OCI-LY3 (cell line): ENCODE results near the gene TRIM26.

Experiments
- H2AFZ ChIP-seq: fragments of 200-600, 300-600 bp; shearing (Covaris generic); 2 replicates; pipeline ENCODE4 v1.6.0; 2014; ENCODE audit warnings: antibody characterized with exemption, low read depth, low read length
- H3K27ac ChIP-seq: fragments of 200-600, 300-600 bp; sonication (generic); 2 replicates; pipeline ENCODE4 v1.5.1; 2014; ENCODE audit warnings: mild to moderate bottlenecking, low read length, moderate library complexity, mixed read lengths
- H3K27me3 ChIP-seq: fragments of 200-600, 300-600 bp; sonication (generic); 2 replicates; pipeline ENCODE4 v1.6.1; 2014; ENCODE audit warnings: low read depth, low read length, mixed read lengths
- H3K36me3 ChIP-seq: fragments of 200-600, 300-600 bp; sonication (generic); replicated peaks from 2 replicates; pipeline ENCODE3; 2014; ENCODE audit warnings: low read depth, low read length, mixed read lengths
- H3K4me1 ChIP-seq: fragments of 300-600, 200-600 bp; sonication (generic); 2 replicates; pipeline ENCODE4 v1.6.1; 2014; ENCODE audit warnings: low read length, mixed read lengths
- H3K4me2 ChIP-seq: fragments of 200-600, 300-600 bp; sonication (generic); 2 replicates; pipeline ENCODE4 v1.6.1; 2014; ENCODE audit warnings: low read length, mixed read lengths
- H3K4me3 ChIP-seq: fragments of 300-600, 200-600 bp; sonication (generic); 2 replicates; pipeline ENCODE4 v1.5.1; 2014; ENCODE audit warnings: antibody characterized with exemption, mild to moderate bottlenecking, low read length, moderate library complexity
- H3K79me2 ChIP-seq: fragments of 300-600, 200-600 bp; shearing (Covaris generic); 2 replicates; pipeline ENCODE4 v1.6.1; 2014; ENCODE audit warnings: mild to moderate bottlenecking, low read length, mixed read lengths
- H3K9ac ChIP-seq: fragments of 300-600, 200-600 bp; shearing (Covaris generic); 2 replicates; pipeline ENCODE4 v1.6.0; 2014; ENCODE audit warnings: mild to moderate bottlenecking, low read length, moderate library complexity
- H3K9me3 ChIP-seq: fragments of 200-600, 300-600 bp; shearing (Covaris generic); 2 replicates; pipeline ENCODE4 v1.6.1; 2014; ENCODE audit warnings: low read length, mixed read lengths; ENCODE audit not compliant: insufficient read depth
- H4K20me1 ChIP-seq: fragments of 200-600, 300-600 bp; sonication (generic); 2 replicates; pipeline ENCODE4 v1.6.1; 2016; ENCODE audit warnings: low read length, mixed read lengths; ENCODE audit not compliant: insufficient read depth
- EZH2phosphoT487 ChIP-seq: fragments of 200-600 bp; shearing (Covaris generic); IDR thresholded peaks from 2 replicates; pipeline ENCODE4 v1.6.1; 2018; ENCODE audit warnings: antibody characterized with exemption, mixed run types, low read depth
- TF ChIP-seq, protein P1 (sequence below): fragments of 200-600, 300-600 bp; sonication (generic); IDR thresholded peaks from 2 replicates; pipeline ENCODE4 v1.5.1; 2014; ENCODE audit warnings: antibody characterized with exemption, low read length, low read depth

Gene TRIM26

GRCh38 chr6:30234356-30234755, 21.1 kb upstream of the TRIM26 start:
- no peak overlapping the region for H2AFZ ChIP-seq
- TF ChIP-seq, protein P1, sequence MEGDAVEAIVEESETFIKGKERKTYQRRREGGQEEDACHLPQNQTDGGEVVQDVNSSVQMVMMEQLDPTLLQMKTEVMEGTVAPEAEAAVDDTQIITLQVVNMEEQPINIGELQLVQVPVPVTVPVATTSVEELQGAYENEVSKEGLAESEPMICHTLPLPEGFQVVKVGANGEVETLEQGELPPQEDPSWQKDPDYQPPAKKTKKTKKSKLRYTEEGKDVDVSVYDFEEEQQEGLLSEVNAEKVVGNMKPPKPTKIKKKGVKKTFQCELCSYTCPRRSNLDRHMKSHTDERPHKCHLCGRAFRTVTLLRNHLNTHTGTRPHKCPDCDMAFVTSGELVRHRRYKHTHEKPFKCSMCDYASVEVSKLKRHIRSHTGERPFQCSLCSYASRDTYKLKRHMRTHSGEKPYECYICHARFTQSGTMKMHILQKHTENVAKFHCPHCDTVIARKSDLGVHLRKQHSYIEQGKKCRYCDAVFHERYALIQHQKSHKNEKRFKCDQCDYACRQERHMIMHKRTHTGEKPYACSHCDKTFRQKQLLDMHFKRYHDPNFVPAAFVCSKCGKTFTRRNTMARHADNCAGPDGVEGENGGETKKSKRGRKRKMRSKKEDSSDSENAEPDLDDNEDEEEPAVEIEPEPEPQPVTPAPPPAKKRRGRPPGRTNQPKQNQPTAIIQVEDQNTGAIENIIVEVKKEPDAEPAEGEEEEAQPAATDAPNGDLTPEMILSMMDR: no peak
- no peak for TF ChIP-seq EZH2phosphoT487
- H3K79me2 ChIP-seq: no peaks in the 10 kb centered on the region
- H3K9ac ChIP-seq: no peak overlapping the region
- H3K4me1 ChIP-seq: no peaks in the 10 kb centered on the region
- H3K36me3 ChIP-seq: no peaks in the 10 kb centered on the region
- H3K4me3 ChIP-seq: no peak overlapping the region
- no peak overlapping the region for H3K4me2 ChIP-seq
- H3K27me3 ChIP-seq: peaks cover 5% of the 10 kb centered on the region; the same call in 1 of the 2 replicates
- H3K9me3 ChIP-seq: no peaks in the 10 kb centered on the region
- no peaks in the 10 kb centered on the region for H4K20me1 ChIP-seq
- no peak overlapping the region for H3K27ac ChIP-seq

DNA sequence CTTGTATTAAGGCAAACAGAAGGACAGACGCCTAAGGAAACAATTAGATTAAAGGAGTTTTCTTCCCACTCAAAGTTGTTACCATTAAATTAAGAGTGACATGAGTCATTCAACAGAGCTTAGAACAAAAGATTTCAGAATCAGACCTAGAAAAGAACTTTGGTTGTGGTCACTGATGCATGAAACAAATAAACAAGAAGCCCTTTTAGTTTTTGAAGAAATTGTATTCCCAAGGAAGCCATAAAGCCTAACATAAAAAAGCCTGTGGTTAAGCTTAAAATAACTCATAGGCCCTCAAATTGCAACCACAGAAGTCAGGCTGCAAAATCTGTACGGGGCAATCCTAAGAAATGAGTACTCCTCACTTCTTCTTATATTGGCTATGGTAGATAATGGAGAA, 17.9 kb upstream of the TRIM26 start:
- H3K9ac ChIP-seq: no peak overlapping the region
- H3K27me3 ChIP-seq: peaks cover 5% of the 10 kb centered on the region; the same call in 1 of the 2 replicates
- no peak overlapping the region for H3K4me3 ChIP-seq
- TF ChIP-seq, protein P1: no peak
- no peak for TF ChIP-seq EZH2phosphoT487
- no peaks in the 10 kb centered on the region for H4K20me1 ChIP-seq
- no peaks in the 10 kb centered on the region for H3K9me3 ChIP-seq
- H3K4me2 ChIP-seq: no peak overlapping the region
- no peaks in the 10 kb centered on the region for H3K4me1 ChIP-seq
- H3K79me2 ChIP-seq: no peaks in the 10 kb centered on the region
- H2AFZ ChIP-seq: no peak overlapping the region
- H3K36me3 ChIP-seq: no peaks in the 10 kb centered on the region
- no peak overlapping the region for H3K27ac ChIP-seq

GRCh38 chr6:30227763-30228487, 14.7 kb upstream of the TRIM26 start:
- H3K4me1 ChIP-seq: no peaks in the 10 kb centered on the region
- H3K9me3 ChIP-seq: 0 out of 2 replicates have a peak, but pooled peaks cover 3% of the 10 kb centered on the region
- peak overlapping the region; percentile 23; the same call in 1 of the 2 replicates for H2AFZ ChIP-seq
- no peaks in the 10 kb centered on the region for H3K79me2 ChIP-seq
- TF ChIP-seq, protein P1: no peak
- no peak for TF ChIP-seq EZH2phosphoT487
- H4K20me1 ChIP-seq: no peaks in the 10 kb centered on the region
- no peak overlapping the region for H3K27ac ChIP-seq
- H3K36me3 ChIP-seq: no peaks in the 10 kb centered on the region
- no peak overlapping the region for H3K4me2 ChIP-seq
- H3K9ac ChIP-seq: no peak overlapping the region
- H3K27me3 ChIP-seq: no peaks in the 10 kb centered on the region; the same call in 1 of the 2 replicates
- H3K4me3 ChIP-seq: no peak overlapping the region

DNA sequence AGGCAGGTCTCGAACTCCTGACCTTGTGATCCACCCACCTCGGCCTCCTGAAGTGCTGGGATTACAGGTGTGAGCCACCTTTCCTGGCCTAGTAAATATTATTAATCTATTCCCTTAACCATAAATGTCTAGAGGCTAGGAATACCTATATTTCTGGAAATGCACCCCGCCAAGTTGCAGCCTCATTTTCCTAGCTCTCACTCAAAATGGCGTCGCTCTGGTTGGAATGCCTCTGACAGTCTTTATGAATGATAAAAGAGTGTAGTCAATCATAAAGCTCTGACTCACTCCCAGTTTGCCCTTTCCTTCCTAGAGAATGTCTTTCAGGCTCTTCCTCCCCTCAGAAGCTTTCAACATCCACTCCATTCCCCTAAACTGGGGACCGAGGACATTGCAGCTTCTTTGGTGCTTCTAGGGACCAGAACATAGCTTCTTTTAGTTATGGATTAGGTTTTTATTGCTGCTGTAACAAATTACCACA, 14.1 kb upstream of the TRIM26 start:
- H3K4me2 ChIP-seq: no peak overlapping the region

More for the DNA sequence above, 14.1 kb upstream of the TRIM26 start:
- Histone ChIP-seq H3K9me3 (0 out of 2 replicates have a peak, but pooled peaks cover 3% of the 10 kb centered on the region), H4K20me1 (no peaks in the 10 kb centered on the region), H3K4me1 (no peaks in the 10 kb centered on the region), H3K27ac (no peak overlapping the region), H3K79me2 (no peaks in the 10 kb centered on the region), H3K36me3 (no peaks in the 10 kb centered on the region), H3K27me3 (no peaks in the 10 kb centered on the region), H3K4me3 (no peak overlapping the region), H2AFZ (peak overlapping the region; percentile 23; the same call in 1 of the 2 replicates), H3K9ac (no peak overlapping the region)
- no peak for TF ChIP-seq EZH2phosphoT487
- TF ChIP-seq, protein P1: no peak
